Ascending aorta (tissue), 2 donors: ENCODE data around the gene CLEC4D. TPM values are rescaled to one million over a fixed set of nuclear protein-coding genes. Genes with fewer than 3 reads are reported as not detected.
A peak's percentile ranks its signal among the peaks of the same experiment; 100 is the strongest.
"Not testable (repeated sequence)": the region's sequence is repeated elsewhere in the genome, so short reads cannot be mapped to it uniquely, and the experiment has no call there.

Experiments used
- DNase-seq, 2 donors: peaks; one replicate each; pipeline ENCODE4 v3.0.0-alpha.2; 2019; ENCODE audit warnings: low spot score in 2 of 2
- H3K27ac ChIP-seq, 2 donors: fragments of 200-600 bp; sonication (generic); one replicate each; pipeline ENCODE4 v1.5.1; 2016 to 2017; ENCODE audit warnings: mild to moderate bottlenecking in 1 of 2
- H3K27me3 ChIP-seq: fragments of 200-600 bp; sonication (generic); one replicate; pipeline ENCODE4 v1.5.1; 2017
- H3K36me3 ChIP-seq, 2 donors: fragments of 200-600 bp; sonication (generic); one replicate each; pipeline ENCODE4 v1.5.1; 2016
- H3K4me1 ChIP-seq, 2 donors: fragments of 200-600 bp; sonication (generic); one replicate each; pipeline ENCODE4 v1.5.1; 2016 to 2017; ENCODE audit warnings: mild to moderate bottlenecking in 1 of 2
- H3K4me3 ChIP-seq, 2 donors: fragments of 200-600 bp; sonication (generic); one replicate each; pipeline ENCODE4 v1.5.1; 2016 to 2017; ENCODE audit warnings: mild to moderate bottlenecking in 1 of 2
- H3K9me3 ChIP-seq, 2 donors: fragments of 200-600 bp; sonication (generic); one replicate each; pipeline ENCODE4 v1.5.1; 2016
- intact Hi-C: fragments of 100-400 bp; cut with DNase I; formaldehyde crosslinking; loops from one replicate; pipeline ENCODE4 v1.15.1; 2023
- total RNA-seq: library from RNA; depleted of rRNA; stranded (reverse); fragments of >200 nt; gene quantifications from one replicate; pipeline ENCODE4 v1.1.0, GENCODE V29; 2016
- TF ChIP-seq, protein P1 (sequence below), 3 experiments: fragments of 200-600 bp in 2 of 3; fragments of 450-650 bp in 1 of 3; sonication (generic) in 2 of 3; IDR thresholded peaks; one replicate each; pipeline ENCODE4 v1.5.1; 2016 to 2019; ENCODE audit warnings: antibody characterized with exemption in 3 of 3, mild to moderate bottlenecking in 1 of 3, moderate library complexity in 1 of 3

The CLEC4D gene
- total RNA-seq, 1 donor from 2014 or later, result not detected

GRCh38 chr12:8508910-8509841 is 4.1 kb upstream of the CLEC4D start:
- Histone ChIP-seq H3K9me3 (no peaks in the 10 kb centered on the region), H3K27me3 (no peaks in the 10 kb centered on the region), H3K27ac (no peak overlapping the region), H3K4me1 (no peaks in the 10 kb centered on the region), H3K4me3 (no peak overlapping the region), H3K36me3 (no peaks in the 10 kb centered on the region)
- DNase-seq, result no peak
- TF ChIP-seq, protein P1, sequence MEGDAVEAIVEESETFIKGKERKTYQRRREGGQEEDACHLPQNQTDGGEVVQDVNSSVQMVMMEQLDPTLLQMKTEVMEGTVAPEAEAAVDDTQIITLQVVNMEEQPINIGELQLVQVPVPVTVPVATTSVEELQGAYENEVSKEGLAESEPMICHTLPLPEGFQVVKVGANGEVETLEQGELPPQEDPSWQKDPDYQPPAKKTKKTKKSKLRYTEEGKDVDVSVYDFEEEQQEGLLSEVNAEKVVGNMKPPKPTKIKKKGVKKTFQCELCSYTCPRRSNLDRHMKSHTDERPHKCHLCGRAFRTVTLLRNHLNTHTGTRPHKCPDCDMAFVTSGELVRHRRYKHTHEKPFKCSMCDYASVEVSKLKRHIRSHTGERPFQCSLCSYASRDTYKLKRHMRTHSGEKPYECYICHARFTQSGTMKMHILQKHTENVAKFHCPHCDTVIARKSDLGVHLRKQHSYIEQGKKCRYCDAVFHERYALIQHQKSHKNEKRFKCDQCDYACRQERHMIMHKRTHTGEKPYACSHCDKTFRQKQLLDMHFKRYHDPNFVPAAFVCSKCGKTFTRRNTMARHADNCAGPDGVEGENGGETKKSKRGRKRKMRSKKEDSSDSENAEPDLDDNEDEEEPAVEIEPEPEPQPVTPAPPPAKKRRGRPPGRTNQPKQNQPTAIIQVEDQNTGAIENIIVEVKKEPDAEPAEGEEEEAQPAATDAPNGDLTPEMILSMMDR (IDR thresholded peaks at IDR 0.05), result no peak
- intact Hi-C loops, result no loop called here

DNA sequence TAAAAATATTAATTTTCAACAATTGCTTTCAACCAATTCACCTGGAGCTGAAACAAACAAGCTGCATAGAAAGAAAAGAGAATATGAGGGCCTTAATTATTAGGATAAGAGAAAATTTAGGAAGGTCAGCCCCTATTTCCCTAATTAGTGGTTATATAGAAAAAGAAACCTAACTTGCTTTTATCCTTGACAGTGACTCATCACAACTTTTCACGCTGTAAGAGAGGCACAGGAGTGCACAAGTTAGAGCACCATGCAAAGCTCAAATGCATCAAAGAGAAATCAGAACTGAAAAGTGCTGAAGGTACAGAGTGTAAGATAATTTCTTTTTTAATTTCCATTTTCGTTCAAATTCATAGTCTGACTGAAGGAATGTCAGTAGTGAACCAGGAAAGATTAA is 4.7 kb downstream of the CLEC4D start:
- Histone ChIP-seq H3K27me3 (no peaks in the 10 kb centered on the region), H3K9me3 (no peaks in the 10 kb centered on the region), H3K4me1 (no peaks in the 10 kb centered on the region), H3K4me3 (no peak overlapping the region), H3K27ac (no peak overlapping the region), H3K36me3 (no peaks in the 10 kb centered on the region)
- intact Hi-C loops, result no loop called here
- TF ChIP-seq, protein P1 (IDR thresholded peaks at IDR 0.05), result no peak
- DNase-seq, result no peak

DNA sequence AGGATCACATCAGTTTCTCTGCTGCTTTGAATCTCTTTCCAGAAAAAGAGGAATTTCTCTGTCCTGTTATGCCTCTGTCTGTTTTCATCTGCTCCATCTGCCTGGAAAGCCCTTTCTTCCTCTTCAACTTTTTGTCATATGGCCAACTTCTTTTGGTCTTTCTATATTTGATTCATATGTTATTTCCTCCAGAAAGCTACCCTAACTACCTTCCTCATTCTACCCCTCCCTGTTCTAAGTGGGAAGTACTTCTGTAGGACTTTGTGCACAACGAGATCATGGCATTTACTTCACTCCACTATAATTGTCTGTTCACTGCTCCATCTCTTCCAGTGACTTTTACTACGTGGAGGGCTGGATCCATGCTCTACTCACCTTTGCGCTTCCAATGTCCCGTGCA is 5.9 kb downstream of the CLEC4D start:
- H3K4me1 ChIP-seq, result no peaks in the 10 kb centered on the region
- no peaks in the 10 kb centered on the region for H3K9me3 ChIP-seq
- no peak overlapping the region for H3K4me3 ChIP-seq
- no peak overlapping the region for H3K27ac ChIP-seq
- TF ChIP-seq, protein P1 (IDR thresholded peaks at IDR 0.05), result no peak
- DNase-seq, result no peak
- no peaks in the 10 kb centered on the region for H3K27me3 ChIP-seq
- intact Hi-C loops, result no loop called here
- H3K36me3 ChIP-seq, result no peaks in the 10 kb centered on the region

GRCh38 chr12:8527250-8528130 is 14.2 kb downstream of the CLEC4D start:
- Histone ChIP-seq H3K36me3 (no peaks in the 10 kb centered on the region), H3K27me3 (no peaks in the 10 kb centered on the region), H3K27ac (no peak overlapping the region), H3K4me1 (no peaks in the 10 kb centered on the region), H3K4me3 (no peak overlapping the region), H3K9me3 (peaks cover 0 to 6% of the 10 kb centered on the region in 2 donors)
- TF ChIP-seq, protein P1 (IDR thresholded peaks at IDR 0.05), result no peak
- intact Hi-C loops, result no loop called here
- no peak for DNase-seq

GRCh38 chr12:8532045-8532444 is 18.7 kb downstream of the CLEC4D start:
- no peaks in the 10 kb centered on the region for H3K4me1 ChIP-seq
- DNase-seq, result no peak
- H3K9me3 ChIP-seq, result no peaks in the 10 kb centered on the region
- no peaks in the 10 kb centered on the region for H3K27me3 ChIP-seq
- H3K4me3 ChIP-seq, result no peak overlapping the region
- H3K36me3 ChIP-seq, result no peaks in the 10 kb centered on the region
- intact Hi-C loops, result no loop called here
- H3K27ac ChIP-seq, result no peak overlapping the region
- TF ChIP-seq, protein P1 (IDR thresholded peaks at IDR 0.05), result no peak

- intact Hi-C loops, H3K9me3 ChIP-seq, H3K4me3 ChIP-seq, H3K4me1 ChIP-seq, H3K27me3 ChIP-seq, H3K27ac ChIP-seq, DNase-seq, H3K36me3 ChIP-seq: not testable (repeated sequence)
Measured at GRCh38 chr12:8537820-8538219, 24.5 kb downstream of the CLEC4D start.

- not testable (repeated sequence) for H3K4me1 ChIP-seq, H3K4me3 ChIP-seq, H3K36me3 ChIP-seq, H3K9me3 ChIP-seq, DNase-seq, H3K27me3 ChIP-seq
- intact Hi-C loops, result loop anchor here (5.0 to 10.0 kb wide), 2 partner anchors 354 to 506 kb away; no protein-coding TSS in a partner anchor
- peak within 1 kb of the TSS in 1 of 2 donors; percentile 16 for H3K27ac ChIP-seq
Measured at GRCh38 chr12:8540831-8541230, 27.5 kb downstream of the CLEC4D start, which contains the start of gene CLEC4E. CLEC4E (minus strand) TSS chr12:8540905; CDS start chr12:8540797, 108 bp downstream.
